Thoracic aorta (tissue), 2 donors: ENCODE data around the gene UQCR10. TPM values are rescaled to one million over a fixed set of nuclear protein-coding genes. Genes with fewer than 3 reads are reported as not detected.

Experiments used
- ATAC-seq: fragments of 150-250 bp; one replicate; pipeline ENCODE4 v1.8.0; 2017; ENCODE audit warnings: low read depth; ENCODE audit not compliant: insufficient number of reproducible peaks, low FRiP score
- DNase-seq: peaks from one replicate; pipeline ENCODE4 v3.0.0-alpha.2; 2020; ENCODE audit warnings: low spot score
- H3K27ac ChIP-seq, 2 donors: fragments of 200-600 bp; sonication (generic); 1 replicate in 1 of 2; 2 replicates in 1 of 2; pipeline ENCODE4 v1.5.1; 2016; ENCODE audit warnings: mild to moderate bottlenecking in 2 of 2, moderate library complexity in 2 of 2
- H3K27me3 ChIP-seq: fragments of 200-600 bp; sonication (generic); replicated peaks from 2 replicates; pipeline ENCODE4 v1.6.0; 2016; ENCODE audit warnings: mild to moderate bottlenecking; ENCODE audit not compliant: insufficient read depth
- H3K36me3 ChIP-seq: fragments of 200-600 bp; sonication (generic); one replicate; pipeline ENCODE4 v1.5.1; 2016
- H3K4me1 ChIP-seq, 2 donors: fragments of 200-600 bp; sonication (generic); 1 replicate in 1 of 2; 2 replicates in 1 of 2; pipeline versions ENCODE4 v1.5.1 to v1.6.0; 2016; ENCODE audit warnings: low read depth in 2 of 2, mild to moderate bottlenecking in 1 of 2; ENCODE audit not compliant: control insufficient read depth in 1 of 2
- H3K4me3 ChIP-seq: fragments of 200-600 bp; sonication (generic); 2 replicates; pipeline ENCODE4 v1.5.1; 2016; ENCODE audit warnings: mild to moderate bottlenecking
- H3K9me3 ChIP-seq: fragments of 200-600 bp; sonication (generic); 2 replicates; pipeline ENCODE4 v1.5.1; 2016
- total RNA-seq, 2 donors: library from RNA; depleted of rRNA; stranded (reverse); fragments of >200 nt; gene quantifications; one replicate each; pipeline versions ENCODE4 v1.1.0 to v1.2.3, GENCODE V29; 2016
- TF ChIP-seq, protein P1 (sequence below): fragments of 200-600 bp; sonication (generic); IDR thresholded peaks from one replicate; pipeline ENCODE4 v1.5.1; 2019; ENCODE audit warnings: antibody characterized with exemption

The UQCR10 gene
- total RNA-seq, 2 donors from 2014 or later, result 12.2 to 43.1 TPM

DNA sequence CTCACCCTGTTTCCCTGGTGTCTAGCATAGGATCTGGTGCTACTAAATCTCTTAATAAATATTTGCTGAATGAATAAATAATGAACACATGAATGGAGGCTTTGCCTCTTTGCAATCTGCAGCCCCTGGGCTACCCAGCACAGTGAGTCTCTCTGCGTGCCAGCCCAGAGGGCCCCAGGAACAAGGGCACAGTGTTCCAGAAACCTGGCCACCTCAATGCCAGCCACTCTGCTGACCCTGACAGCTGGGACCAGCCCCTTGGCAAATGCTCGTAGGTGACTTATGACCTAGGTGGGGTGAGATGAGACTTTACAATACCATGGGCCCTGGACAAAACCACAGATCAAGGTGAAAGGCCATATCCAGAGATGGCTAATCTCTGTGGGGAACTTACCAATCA, 31.6 kb downstream of the UQCR10 start:
- DNase-seq, result no peak
- Histone ChIP-seq H3K36me3 (peaks cover 18% of the 10 kb centered on the region), H3K4me3 (peak overlapping the region; percentile 10), H3K27me3 (no peaks in the 10 kb centered on the region), H3K9me3 (no peaks in the 10 kb centered on the region), H3K4me1 (peaks cover 7 to 20% of the 10 kb centered on the region in 2 donors), H3K27ac (peak overlapping the region; percentile 50 to 64)
- TF ChIP-seq, protein P1, sequence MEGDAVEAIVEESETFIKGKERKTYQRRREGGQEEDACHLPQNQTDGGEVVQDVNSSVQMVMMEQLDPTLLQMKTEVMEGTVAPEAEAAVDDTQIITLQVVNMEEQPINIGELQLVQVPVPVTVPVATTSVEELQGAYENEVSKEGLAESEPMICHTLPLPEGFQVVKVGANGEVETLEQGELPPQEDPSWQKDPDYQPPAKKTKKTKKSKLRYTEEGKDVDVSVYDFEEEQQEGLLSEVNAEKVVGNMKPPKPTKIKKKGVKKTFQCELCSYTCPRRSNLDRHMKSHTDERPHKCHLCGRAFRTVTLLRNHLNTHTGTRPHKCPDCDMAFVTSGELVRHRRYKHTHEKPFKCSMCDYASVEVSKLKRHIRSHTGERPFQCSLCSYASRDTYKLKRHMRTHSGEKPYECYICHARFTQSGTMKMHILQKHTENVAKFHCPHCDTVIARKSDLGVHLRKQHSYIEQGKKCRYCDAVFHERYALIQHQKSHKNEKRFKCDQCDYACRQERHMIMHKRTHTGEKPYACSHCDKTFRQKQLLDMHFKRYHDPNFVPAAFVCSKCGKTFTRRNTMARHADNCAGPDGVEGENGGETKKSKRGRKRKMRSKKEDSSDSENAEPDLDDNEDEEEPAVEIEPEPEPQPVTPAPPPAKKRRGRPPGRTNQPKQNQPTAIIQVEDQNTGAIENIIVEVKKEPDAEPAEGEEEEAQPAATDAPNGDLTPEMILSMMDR, result no peak
- no peak for ATAC-seq

GRCh38 chr22:29799217-29799680, 32.1 kb downstream of the UQCR10 start:
- Histone ChIP-seq H3K27me3 (no peaks in the 10 kb centered on the region), H3K36me3 (peaks cover 22% of the 10 kb centered on the region), H3K27ac (peak overlapping the region; percentile 58 to 64), H3K4me3 (peak overlapping the region; percentile 10), H3K9me3 (no peaks in the 10 kb centered on the region), H3K4me1 (peaks cover 7 to 20% of the 10 kb centered on the region in 2 donors)
- TF ChIP-seq, protein P1, result no peak
- DNase-seq (peak; percentile 51), ATAC-seq (peak; percentile 85)

DNA sequence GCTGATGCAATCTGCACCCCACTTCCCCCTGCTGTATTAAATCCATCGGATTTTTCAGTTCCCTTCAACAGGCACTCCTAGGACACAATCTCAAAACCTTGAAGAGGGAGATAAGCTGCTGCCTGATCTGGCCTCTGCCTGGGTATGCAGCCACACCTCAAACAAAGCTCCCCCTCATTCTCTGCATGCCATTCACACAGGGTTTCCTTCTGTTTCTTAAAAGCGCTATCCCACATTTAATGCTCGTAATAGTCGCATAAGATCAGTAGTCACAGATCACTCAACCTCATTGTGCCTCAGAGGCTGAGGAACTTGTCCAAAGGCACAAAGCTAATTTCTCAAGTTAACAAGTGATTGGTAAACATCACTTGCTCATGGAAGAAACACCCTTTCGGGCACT, 34.0 kb downstream of the UQCR10 start:
- ATAC-seq (no peak), DNase-seq (no peak)
- Histone ChIP-seq H3K4me3 (no peak overlapping the region), H3K36me3 (peaks cover 39% of the 10 kb centered on the region), H3K9me3 (no peaks in the 10 kb centered on the region), H3K27me3 (no peaks in the 10 kb centered on the region), H3K27ac (no peak overlapping the region), H3K4me1 (peaks cover 7 to 20% of the 10 kb centered on the region in 2 donors)
- TF ChIP-seq, protein P1, result no peak

DNA sequence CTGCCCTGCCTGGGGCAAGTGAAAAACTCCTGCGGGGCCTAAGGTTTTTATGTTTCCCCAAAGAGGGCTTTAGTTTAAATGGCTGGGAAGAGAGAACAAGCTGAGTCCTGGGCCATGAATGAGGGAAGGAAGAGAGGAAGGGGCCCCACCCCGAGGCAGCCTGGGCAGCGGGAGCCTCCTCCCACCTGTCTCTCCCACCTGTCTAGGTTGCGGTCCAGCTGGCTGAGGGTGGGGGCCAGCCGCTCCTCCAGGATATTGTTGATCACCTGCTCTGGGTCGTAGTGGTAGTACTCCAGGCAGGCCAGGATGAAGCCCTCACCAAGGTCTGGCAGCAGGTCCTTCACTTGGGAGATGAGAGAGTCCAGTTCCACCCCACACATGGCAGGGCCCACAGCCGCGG, 34.6 kb downstream of the UQCR10 start:
- Histone ChIP-seq H3K27ac (no peak overlapping the region), H3K4me3 (no peak overlapping the region), H3K36me3 (peaks cover 46% of the 10 kb centered on the region), H3K9me3 (no peaks in the 10 kb centered on the region), H3K4me1 (peaks cover 7 to 20% of the 10 kb centered on the region in 2 donors), H3K27me3 (no peaks in the 10 kb centered on the region)
- no peak for DNase-seq
- no peak for ATAC-seq
- TF ChIP-seq, protein P1, result no peak

DNA sequence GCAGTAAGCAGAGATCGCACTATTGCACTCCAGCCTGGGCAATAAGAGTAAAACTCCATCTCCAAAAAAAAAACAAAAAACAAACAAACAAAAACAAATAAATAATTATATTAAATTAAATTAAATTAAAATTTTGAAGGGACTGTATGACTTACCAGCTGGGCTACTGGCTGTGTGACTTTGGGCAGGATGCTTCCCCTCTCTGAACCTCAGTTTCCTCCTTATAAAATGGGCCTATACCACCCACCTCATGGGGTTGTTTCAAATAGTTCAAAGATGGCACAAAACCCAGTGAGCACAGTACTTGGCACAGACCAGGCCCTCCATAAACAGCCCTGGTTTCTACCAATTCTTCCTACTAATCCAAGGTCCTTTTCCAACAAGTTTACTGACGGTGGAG, 36.0 kb downstream of the UQCR10 start:
- no peaks in the 10 kb centered on the region for H3K27me3 ChIP-seq
- peaks cover 56% of the 10 kb centered on the region for H3K36me3 ChIP-seq
- peaks cover 7 to 17% of the 10 kb centered on the region in 2 donors for H3K4me1 ChIP-seq
- H3K27ac ChIP-seq, result no peak overlapping the region
- no peak for DNase-seq
- no peak for ATAC-seq
- H3K9me3 ChIP-seq, result no peaks in the 10 kb centered on the region
- no peak overlapping the region for H3K4me3 ChIP-seq
- TF ChIP-seq, protein P1, result no peak
